Ishikawa (cell line): ENCODE data around the gene NDUFA7.

Experiments
- EP300 ChIP-seq: IDR thresholded peaks from 2 replicates; pipeline ENCODE4 v1.6.1; 2012; ENCODE audit warnings: borderline replicate concordance
- FOXM1 ChIP-seq: IDR thresholded peaks from 2 replicates; pipeline ENCODE4 v1.6.1; 2012; ENCODE audit warnings: low read depth, borderline replicate concordance
- RAD21 ChIP-seq: IDR thresholded peaks from 2 replicates; pipeline ENCODE4 v1.6.1; 2012; ENCODE audit warnings: low read depth
- TAF1 ChIP-seq: IDR thresholded peaks from 2 replicates; pipeline ENCODE4 v1.6.1; 2012; ENCODE audit warnings: low read depth, mild to moderate bottlenecking
- YY1 ChIP-seq: IDR thresholded peaks from 2 replicates; pipeline ENCODE4 v1.6.1; 2012; ENCODE audit warnings: low read depth

DNA sequence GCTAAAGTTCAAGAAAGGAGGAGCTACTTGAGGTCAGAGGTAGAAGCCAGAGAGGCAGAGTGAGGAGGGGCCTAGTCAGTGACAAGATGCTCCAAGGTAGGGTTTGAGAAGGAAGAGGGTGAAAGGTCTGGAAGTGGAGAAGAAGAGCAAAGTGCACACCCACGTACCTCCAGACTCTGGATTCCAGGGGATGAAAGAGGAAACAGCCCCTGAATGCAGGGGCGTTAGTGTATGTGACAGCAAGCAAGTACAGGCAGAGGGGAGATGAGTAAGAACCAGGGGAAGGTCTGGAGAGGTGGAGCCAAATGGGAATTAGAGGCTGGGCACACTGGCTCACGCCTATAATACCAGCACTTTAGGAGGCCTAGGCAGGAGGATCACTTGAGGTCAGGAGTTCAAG is 8.8 kb upstream of the NDUFA7 start:
- TF ChIP-seq TAF1: no peak
- no peak for TF ChIP-seq FOXM1
- no peak for TF ChIP-seq EP300
- no peak for TF ChIP-seq RAD21
- TF ChIP-seq YY1: no peak
